ENCODE results near the gene APP.

The APP gene

DNA sequence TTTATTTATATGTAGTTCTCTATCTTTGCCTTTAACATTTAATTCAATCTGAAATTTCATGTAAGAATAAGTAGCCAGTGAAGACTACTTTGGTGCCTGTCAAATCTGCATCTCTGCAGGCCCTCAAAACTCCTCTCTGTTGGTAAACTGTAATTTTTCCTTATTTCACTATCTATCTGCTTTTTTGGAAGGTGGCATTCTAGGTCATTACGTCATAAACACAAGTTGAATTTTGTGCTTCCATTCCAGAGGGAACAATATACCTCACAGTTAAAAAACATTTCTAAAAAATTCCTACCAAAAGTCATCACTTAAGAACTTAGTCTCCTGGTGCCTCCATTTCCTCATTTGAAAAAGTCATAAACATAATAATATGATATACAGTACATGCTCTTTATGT lies 259.8 kb downstream of the APP start:
- TF ChIP-seq, protein P1, sequence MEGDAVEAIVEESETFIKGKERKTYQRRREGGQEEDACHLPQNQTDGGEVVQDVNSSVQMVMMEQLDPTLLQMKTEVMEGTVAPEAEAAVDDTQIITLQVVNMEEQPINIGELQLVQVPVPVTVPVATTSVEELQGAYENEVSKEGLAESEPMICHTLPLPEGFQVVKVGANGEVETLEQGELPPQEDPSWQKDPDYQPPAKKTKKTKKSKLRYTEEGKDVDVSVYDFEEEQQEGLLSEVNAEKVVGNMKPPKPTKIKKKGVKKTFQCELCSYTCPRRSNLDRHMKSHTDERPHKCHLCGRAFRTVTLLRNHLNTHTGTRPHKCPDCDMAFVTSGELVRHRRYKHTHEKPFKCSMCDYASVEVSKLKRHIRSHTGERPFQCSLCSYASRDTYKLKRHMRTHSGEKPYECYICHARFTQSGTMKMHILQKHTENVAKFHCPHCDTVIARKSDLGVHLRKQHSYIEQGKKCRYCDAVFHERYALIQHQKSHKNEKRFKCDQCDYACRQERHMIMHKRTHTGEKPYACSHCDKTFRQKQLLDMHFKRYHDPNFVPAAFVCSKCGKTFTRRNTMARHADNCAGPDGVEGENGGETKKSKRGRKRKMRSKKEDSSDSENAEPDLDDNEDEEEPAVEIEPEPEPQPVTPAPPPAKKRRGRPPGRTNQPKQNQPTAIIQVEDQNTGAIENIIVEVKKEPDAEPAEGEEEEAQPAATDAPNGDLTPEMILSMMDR (IDR thresholded peaks at IDR 0.05; ENCODE audit: low read depth, low read length) = no peak

DNA sequence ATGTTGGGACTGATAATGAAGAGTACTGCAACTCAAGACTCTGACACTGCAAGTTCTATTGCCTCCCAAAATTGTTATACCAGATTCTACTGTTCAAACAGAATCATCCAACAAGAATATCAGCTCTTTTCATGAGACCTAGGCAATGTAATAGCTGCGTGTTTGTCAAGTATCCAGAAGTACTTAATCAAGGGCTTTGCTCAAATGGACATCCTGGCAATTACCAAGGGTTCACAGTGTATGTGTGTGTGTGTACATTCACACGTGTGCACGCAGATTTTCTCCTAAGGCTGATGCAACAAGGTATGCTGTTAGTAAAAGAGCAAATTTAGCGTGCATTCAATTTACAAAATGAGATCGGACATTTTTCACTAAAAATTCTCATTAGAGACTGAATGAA lies 261.2 kb downstream of the APP start:
- DNase-seq (ENCODE audit: low read depth, low spot score) = no peak
- H3K4me3 ChIP-seq (ENCODE audit: low read depth, low read length) = no peak overlapping the region
- TF ChIP-seq, protein P1 (IDR thresholded peaks at IDR 0.05; ENCODE audit: low read depth, low read length) = no peak
- in situ Hi-C loops (cut with HindIII; ENCODE audit: low sequenced_read_pairs) = no loop called here

More for the DNA sequence above, 259.8 kb downstream of the APP start:
- in situ Hi-C loops (cut with HindIII; ENCODE audit: low sequenced_read_pairs) = no loop called here
- no peak for DNase-seq (ENCODE audit: low read depth, low spot score)
- no peak overlapping the region for H3K4me3 ChIP-seq (ENCODE audit: low read depth, low read length)

DNA sequence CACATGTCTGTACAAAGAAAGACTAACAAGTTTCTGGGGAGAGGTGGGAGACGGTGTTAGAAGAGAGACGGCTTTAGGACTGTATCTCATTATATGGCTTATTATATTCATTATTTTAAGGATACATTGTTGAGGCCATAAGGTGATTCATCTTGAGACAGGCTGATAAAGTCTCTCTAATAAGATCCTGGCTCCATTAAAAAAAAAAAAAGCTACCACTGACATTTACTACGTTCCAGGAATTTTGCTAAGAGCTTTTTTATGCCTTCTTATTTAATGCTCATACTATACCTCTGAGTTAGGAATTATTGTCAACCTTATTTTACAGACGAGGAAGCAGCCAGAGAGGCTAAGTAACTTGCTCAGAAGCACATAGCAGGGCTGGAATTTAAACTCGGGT lies 262.1 kb downstream of the APP start:
- TF ChIP-seq, protein P1 (IDR thresholded peaks at IDR 0.05; ENCODE audit: low read depth, low read length) = no peak
- in situ Hi-C loops (cut with HindIII; ENCODE audit: low sequenced_read_pairs) = no loop called here
- no peak for DNase-seq (ENCODE audit: low read depth, low spot score)

DNA sequence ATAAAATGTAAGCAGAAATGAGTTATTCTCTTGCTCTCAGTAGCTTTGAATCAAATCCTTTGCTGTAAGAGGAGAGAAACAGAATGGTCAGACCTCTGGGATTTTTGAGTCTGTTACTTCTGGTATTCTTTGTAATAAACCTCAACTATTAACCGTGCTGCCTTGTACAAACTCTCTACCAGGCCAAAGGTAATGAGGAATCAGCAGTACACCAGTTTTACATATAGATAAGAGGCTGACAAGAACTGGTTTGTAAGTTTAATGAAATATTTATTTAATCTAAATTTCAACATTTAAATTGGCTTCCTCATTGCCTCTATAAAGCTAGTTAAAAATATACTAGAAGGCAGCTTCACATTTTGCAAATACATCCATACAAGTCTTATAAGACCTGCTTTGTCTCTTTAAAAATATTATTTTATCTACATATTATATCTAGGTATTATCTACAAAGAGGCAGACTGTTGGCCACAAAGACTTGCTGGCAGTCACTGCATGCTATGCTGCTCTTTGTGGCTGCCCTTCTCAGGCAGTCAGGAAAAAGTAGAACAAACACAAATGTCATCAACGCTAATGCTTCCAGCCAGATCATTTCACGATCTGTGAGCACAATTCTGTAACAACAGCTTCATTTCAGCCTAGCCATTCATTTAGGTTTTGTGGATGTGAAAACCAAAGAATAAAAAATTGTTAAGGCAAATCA lies 262.8 kb downstream of the APP start:
- in situ Hi-C loops (cut with HindIII; ENCODE audit: low sequenced_read_pairs) = no loop called here
- TF ChIP-seq, protein P1 (IDR thresholded peaks at IDR 0.05; ENCODE audit: low read depth, low read length) = no peak
- H3K4me3 ChIP-seq (ENCODE audit: low read depth, low read length) = no peak overlapping the region
- no peak for DNase-seq (ENCODE audit: low read depth, low spot score)

More for the DNA sequence above, 262.1 kb downstream of the APP start:
- H3K4me3 ChIP-seq (ENCODE audit: low read depth, low read length) = no peak overlapping the region

DNA sequence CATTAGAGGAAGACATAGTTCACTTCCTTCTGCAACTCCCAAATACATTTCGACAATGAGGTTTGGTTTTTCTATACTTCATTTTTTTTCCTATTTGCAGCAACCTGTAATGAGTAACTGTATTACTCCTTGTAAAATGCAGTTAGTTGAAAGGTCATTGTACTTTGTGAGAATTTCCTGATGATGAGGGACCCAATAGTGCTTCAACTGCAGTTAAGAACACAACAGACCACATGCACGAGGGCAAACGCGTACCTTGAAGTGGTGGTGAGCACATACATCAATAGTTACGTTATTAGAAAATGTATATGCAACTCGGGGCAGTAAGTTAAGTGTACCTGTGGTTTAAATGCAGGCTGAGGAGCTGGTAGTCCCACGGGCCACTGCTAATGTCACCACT lies 264.0 kb downstream of the APP start:
- H3K4me3 ChIP-seq (ENCODE audit: low read depth, low read length) = no peak overlapping the region
- TF ChIP-seq, protein P1 (IDR thresholded peaks at IDR 0.05; ENCODE audit: low read depth, low read length) = no peak
- in situ Hi-C loops (cut with HindIII; ENCODE audit: low sequenced_read_pairs) = no loop called here
- no peak for DNase-seq (ENCODE audit: low read depth, low spot score)

DNA sequence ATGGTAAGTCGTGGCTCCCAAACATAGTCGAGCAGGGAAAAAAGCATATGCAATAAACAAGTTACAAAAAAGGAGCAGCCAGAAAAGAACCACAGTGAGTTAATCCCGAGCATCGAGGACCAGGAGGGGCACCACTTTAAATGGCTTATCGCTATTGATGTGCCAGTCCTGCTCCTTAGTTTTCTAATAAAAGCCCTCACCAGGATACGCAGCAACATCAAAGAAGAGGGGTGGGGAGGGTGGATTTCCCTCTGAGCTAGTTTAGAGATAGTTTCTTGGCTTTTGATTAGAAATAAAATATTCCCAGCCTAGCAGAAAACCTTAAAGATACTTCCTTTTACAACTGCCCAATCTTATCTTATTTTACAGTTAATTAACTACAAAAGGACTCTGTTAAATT lies 265.4 kb downstream of the APP start:
- no peak overlapping the region for H3K4me3 ChIP-seq (ENCODE audit: low read depth, low read length)
- TF ChIP-seq, protein P1 (IDR thresholded peaks at IDR 0.05; ENCODE audit: low read depth, low read length) = no peak
- in situ Hi-C loops (cut with HindIII; ENCODE audit: low sequenced_read_pairs) = no loop called here
- DNase-seq (ENCODE audit: low read depth, low spot score) = no peak

Measured in astrocyte of the spinal cord (primary cell).